ENCODE results near the gene KCTD14.

DNA sequence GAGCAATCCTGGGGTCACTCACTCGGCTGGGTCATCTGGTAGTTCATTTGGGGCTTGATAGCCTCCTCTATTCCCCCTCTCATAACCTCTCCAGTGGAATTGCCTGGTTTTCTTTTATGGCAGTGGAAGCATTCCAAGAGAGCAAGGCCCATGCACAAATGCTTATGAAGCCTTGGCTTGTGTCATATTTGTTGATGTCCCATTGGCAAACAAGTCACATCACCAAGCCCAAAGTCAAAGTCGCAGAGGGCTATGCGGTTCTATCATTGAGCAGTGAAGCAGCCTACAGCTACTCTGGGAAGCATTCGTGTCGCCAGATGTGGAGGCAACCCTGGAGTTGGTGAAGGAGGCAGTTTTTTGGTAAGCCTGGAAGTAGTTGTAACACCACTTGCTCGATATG is 12.3 kb downstream of the KCTD14 start:
- TF ChIP-seq POLR2A (IDR thresholded peaks at IDR 0.05) = no peak
- TF ChIP-seq CTCF (IDR thresholded peaks at IDR 0.05) = no peak

All from body of pancreas (tissue), 4 donors.